ENCODE data around the gene NELFCD.
"Not testable (repeated sequence)": the region's sequence is repeated elsewhere in the genome, so short reads cannot be mapped to it uniquely, and the experiment has no call there.

Gene NELFCD

DNA sequence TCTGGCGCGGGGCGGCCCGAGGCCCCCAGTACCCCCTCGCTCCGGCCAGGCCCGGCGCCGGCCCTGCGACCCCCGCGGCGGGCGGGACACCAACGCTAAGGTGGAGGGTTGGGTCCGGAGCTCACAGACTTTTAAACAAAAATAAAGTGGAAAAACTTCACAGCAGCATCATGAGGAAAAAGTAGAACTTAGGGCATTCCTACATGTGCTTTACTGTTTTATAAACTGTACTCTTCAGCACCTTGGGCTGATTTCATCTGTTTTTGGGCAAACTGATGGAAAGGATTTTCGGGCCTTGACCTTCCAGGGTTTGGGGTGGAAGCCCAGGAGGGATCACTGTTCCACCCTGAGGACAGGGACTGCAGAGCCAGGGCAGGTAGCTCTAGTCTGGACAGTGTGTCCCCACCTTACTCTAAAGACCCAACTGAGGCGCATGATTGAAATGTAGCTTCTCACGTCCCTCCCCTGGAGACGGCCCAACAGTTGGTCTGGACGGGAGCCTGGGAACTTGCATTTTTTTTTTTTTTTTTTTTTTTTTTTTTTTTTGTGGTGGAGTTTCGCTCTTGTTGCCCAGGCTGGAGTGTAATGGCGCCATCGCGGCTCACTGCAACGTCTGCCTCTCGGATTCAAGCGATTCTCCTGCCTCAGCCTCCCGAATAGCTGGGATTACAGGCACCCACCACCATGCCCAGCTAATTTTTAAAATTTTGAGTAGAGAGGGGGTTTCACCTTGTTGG lies 740 bp downstream of the NELFCD start:
- Histone ChIP-seq H3K4me2 (ENCODE audit: low read length) (peak overlapping the region; percentile 72), H2AFZ (ENCODE audit: low read depth, low read length) (no peak overlapping the region), H3K27me3 (ENCODE audit: low read depth, low read length) (no peaks in the 10 kb centered on the region), H3K9me3 (ENCODE audit: insufficient read depth, low read length) (no peaks in the 10 kb centered on the region), H4K20me1 (ENCODE audit: insufficient read depth, low read length) (peaks cover 41% of the 10 kb centered on the region), H3K9ac (ENCODE audit: low read length) (peak overlapping the region; percentile 87), H3K36me3 (replicated peaks; ENCODE audit: low read depth, low read length) (peaks cover 20% of the 10 kb centered on the region), H3K4me1 (ENCODE audit: low read length) (peaks cover 48% of the 10 kb centered on the region), H3K4me3 (ENCODE audit: low read length) (peak overlapping the region; percentile 82), H3K79me2 (ENCODE audit: low read length) (peaks cover 57% of the 10 kb centered on the region), H3K27ac (ENCODE audit: low read length) (peak overlapping the region; percentile 55)
- TF ChIP-seq, protein P1, sequence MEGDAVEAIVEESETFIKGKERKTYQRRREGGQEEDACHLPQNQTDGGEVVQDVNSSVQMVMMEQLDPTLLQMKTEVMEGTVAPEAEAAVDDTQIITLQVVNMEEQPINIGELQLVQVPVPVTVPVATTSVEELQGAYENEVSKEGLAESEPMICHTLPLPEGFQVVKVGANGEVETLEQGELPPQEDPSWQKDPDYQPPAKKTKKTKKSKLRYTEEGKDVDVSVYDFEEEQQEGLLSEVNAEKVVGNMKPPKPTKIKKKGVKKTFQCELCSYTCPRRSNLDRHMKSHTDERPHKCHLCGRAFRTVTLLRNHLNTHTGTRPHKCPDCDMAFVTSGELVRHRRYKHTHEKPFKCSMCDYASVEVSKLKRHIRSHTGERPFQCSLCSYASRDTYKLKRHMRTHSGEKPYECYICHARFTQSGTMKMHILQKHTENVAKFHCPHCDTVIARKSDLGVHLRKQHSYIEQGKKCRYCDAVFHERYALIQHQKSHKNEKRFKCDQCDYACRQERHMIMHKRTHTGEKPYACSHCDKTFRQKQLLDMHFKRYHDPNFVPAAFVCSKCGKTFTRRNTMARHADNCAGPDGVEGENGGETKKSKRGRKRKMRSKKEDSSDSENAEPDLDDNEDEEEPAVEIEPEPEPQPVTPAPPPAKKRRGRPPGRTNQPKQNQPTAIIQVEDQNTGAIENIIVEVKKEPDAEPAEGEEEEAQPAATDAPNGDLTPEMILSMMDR (IDR thresholded peaks at IDR 0.05; ENCODE audit: low read depth, low read length): no peak
- no peak for TF ChIP-seq EZH2phosphoT487 (IDR thresholded peaks at IDR 0.05; ENCODE audit: low read depth)

DNA sequence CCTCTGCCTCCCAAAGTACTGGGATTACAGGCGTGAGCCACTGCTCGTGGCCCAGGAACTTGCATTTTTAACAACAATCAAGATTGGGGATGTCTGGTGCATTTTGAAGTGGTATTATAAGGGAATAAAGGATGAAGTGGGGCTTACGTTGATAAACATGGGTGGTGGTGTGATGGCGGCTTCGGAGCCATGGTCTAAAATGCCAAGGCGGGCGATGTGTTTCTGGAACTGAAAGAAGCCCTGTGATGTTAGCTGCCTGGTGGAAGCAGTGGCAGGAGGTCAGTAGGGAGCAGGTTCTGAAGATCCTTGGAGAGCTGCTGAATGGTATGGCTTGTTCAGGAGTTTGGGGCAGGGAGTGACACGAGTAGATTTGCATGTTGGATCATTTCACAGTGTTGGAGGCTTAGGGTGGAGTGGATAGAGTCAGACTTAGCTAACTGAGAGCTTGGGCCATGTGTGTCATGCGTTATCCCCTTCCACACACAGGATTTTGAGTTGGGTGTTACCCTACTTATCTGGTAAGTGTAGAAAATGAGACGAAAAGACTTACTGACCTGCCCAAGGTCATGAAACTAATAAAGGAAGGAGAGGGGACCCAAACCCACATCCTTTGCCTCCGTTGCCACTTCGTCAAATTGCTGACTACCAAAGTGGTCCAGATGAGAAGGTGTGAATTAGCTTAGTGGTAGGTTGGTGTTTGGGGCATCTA lies 1.5 kb downstream of the NELFCD start:
- Histone ChIP-seq H3K9ac (ENCODE audit: low read length) (peak overlapping the region; percentile 87), H4K20me1 (ENCODE audit: insufficient read depth, low read length) (peaks cover 48% of the 10 kb centered on the region), H3K9me3 (ENCODE audit: insufficient read depth, low read length) (no peaks in the 10 kb centered on the region), H2AFZ (ENCODE audit: low read depth, low read length) (no peak overlapping the region), H3K79me2 (ENCODE audit: low read length) (peaks cover 65% of the 10 kb centered on the region), H3K27ac (ENCODE audit: low read length) (no peak overlapping the region), H3K4me1 (ENCODE audit: low read length) (peaks cover 46% of the 10 kb centered on the region), H3K36me3 (replicated peaks; ENCODE audit: low read depth, low read length) (peaks cover 26% of the 10 kb centered on the region), H3K27me3 (ENCODE audit: low read depth, low read length) (no peaks in the 10 kb centered on the region), H3K4me3 (ENCODE audit: low read length) (peak overlapping the region; percentile 82), H3K4me2 (ENCODE audit: low read length) (peak overlapping the region; percentile 72)
- TF ChIP-seq, protein P1 (IDR thresholded peaks at IDR 0.05; ENCODE audit: low read depth, low read length): no peak
- no peak for TF ChIP-seq EZH2phosphoT487 (IDR thresholded peaks at IDR 0.05; ENCODE audit: low read depth)

DNA sequence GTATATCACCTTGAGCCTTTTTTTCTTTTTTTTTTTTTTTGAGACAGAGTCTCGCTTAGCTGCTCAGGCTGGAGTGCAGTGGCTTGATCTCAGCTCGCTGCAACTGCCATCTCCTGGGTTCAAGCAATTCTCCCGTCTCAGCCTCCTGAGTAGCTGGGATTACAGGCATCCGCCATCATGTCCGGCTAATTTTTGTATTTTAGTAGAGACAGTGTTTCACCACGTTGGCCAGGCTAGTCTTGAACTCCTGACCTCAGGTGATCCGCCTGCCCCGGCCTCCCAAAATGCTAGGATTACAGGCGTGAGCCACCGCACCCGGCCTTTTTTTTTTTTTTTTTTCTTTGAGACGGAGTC lies 2.0 kb downstream of the NELFCD start:
- H3K4me2 ChIP-seq (ENCODE audit: low read length): 0 out of 2 replicates have a peak overlapping the region, but pooled peaks have one; percentile 72
- not testable (repeated sequence) for H3K27me3 ChIP-seq (ENCODE audit: low read depth, low read length); H2AFZ ChIP-seq (ENCODE audit: low read depth, low read length); H3K4me3 ChIP-seq (ENCODE audit: low read length); H3K9me3 ChIP-seq (ENCODE audit: insufficient read depth, low read length); H3K27ac ChIP-seq (ENCODE audit: low read length); H3K9ac ChIP-seq (ENCODE audit: low read length)
- H3K79me2 ChIP-seq (ENCODE audit: low read length): peaks cover 70% of the 10 kb centered on the region
- peaks cover 43% of the 10 kb centered on the region for H3K4me1 ChIP-seq (ENCODE audit: low read length)
- peaks cover 31% of the 10 kb centered on the region for H3K36me3 ChIP-seq (replicated peaks; ENCODE audit: low read depth, low read length)
- peaks cover 53% of the 10 kb centered on the region for H4K20me1 ChIP-seq (ENCODE audit: insufficient read depth, low read length)

DNA sequence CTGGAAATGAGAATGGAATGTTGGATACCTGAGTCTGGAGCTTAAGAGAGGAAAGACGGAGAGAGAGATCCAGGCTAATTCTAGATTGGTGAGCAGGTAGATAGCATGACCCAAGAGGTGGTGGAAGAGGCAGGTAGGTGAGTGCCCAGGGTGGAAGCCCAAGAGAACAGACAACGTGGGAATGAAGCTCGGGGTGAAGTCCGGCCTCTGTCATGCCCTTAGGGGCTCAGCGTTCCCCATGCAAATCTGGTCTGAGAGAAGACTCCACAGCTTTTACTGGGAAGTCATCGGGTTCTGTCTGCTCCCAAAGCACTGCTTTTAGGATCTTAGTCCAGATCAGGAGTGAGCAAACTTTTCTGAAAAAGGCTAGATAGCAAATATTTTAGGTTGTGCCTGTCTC lies 3.6 kb downstream of the NELFCD start:
- H3K79me2 ChIP-seq (ENCODE audit: low read length): peaks cover 70% of the 10 kb centered on the region
- peaks cover 56% of the 10 kb centered on the region for H4K20me1 ChIP-seq (ENCODE audit: insufficient read depth, low read length)
- no peaks in the 10 kb centered on the region for H3K9me3 ChIP-seq (ENCODE audit: insufficient read depth, low read length)
- H2AFZ ChIP-seq (ENCODE audit: low read depth, low read length): no peak overlapping the region
- no peak overlapping the region for H3K4me3 ChIP-seq (ENCODE audit: low read length)
- no peak overlapping the region for H3K4me2 ChIP-seq (ENCODE audit: low read length)
- peaks cover 27% of the 10 kb centered on the region for H3K4me1 ChIP-seq (ENCODE audit: low read length)
- H3K27ac ChIP-seq (ENCODE audit: low read length): no peak overlapping the region
- peaks cover 47% of the 10 kb centered on the region for H3K36me3 ChIP-seq (replicated peaks; ENCODE audit: low read depth, low read length)
- no peaks in the 10 kb centered on the region for H3K27me3 ChIP-seq (ENCODE audit: low read depth, low read length)
- H3K9ac ChIP-seq (ENCODE audit: low read length): no peak overlapping the region
- TF ChIP-seq EZH2phosphoT487 (IDR thresholded peaks at IDR 0.05; ENCODE audit: low read depth): no peak
- TF ChIP-seq, protein P1 (IDR thresholded peaks at IDR 0.05; ENCODE audit: low read depth, low read length): no peak

Measured in OCI-LY3 (cell line).